ENCODE measurements around the gene BANP.
"Not testable (repeated sequence)": the region's sequence is repeated elsewhere in the genome, so short reads cannot be mapped to it uniquely, and the experiment has no call there.

BANP gene

GRCh38 chr16:88091972-88092302, 140.7 kb downstream of the BANP start:
- DNase-seq, result not testable (repeated sequence)

- not testable (repeated sequence) for DNase-seq
These were observed 141.7 kb downstream of the BANP start for GRCh38 chr16:88092791-88093555.

DNA sequence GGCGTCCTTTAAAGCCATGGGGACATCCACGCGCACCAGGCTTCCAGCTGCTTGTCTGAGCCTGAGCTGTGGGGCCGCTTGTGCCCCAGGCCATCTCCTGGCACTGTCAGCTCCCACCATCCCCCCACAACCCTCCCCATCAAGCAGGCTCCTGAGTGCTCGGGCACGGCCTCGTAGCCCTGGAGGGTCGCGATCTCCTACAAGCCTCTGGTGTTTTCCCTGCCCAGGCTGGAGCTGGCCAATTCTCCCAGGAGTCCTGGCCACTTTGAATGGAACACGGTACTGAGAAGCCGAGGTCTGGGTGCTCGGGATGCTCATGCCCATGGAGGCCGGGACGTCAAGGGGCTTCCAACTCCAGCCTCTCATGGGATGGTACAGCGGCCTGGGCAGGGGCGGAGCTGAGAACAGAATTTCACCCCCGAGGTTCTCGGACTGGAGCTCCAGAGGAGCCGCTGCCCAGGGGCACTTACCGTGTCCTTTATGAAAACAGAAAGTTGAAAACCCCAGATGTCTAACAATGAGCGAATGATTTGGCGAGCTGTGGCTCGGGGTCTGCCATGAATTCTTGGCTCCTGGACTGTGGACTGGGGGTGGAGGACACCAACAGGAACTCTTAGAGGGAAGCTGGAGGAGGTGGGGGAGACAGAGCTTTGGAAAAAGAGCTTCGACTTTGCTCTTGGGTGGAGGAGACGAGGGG, 142.5 kb downstream of the BANP start:
- not testable (repeated sequence) for DNase-seq

DNA sequence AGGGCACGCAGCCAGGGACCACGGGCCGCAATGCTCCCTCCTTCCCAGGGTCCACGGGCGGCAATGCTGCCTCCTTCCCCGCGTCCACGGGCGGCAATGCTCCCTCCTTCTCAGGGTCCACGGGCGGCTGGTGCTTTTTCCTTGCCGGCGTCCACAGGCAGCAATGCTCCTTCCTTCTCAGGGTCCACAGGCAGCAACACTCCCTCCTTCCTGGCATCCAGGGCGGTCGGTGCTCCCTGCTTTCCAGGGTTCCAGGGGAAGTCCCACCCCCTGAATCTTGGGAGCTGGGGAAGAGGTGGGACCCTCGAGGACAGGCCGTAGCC, 143.0 kb downstream of the BANP start:
- DNase-seq, result not testable (repeated sequence)

GRCh38 chr16:88094900-88095299, 143.7 kb downstream of the BANP start:
- DNase-seq, result not testable (repeated sequence)

DNA sequence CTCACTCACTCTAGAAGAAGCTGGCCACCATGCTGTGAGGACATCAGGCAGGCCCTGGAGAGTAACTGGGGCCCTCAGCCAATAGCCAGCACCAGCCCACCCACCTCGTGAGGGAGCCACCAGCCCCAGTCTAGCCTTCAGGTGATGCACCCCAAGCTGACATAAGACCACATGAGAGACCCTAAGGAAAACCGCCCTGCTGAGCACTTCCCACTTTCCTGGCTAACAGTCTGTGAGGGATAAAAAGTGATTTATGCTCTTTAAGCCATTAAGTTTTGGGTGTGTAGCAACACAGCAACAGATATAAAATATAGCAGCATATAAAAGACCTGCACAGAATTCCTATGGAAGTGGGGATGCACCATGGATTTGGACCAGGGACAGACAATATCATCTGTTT, 145.4 kb downstream of the BANP start:
- DNase-seq, result not testable (repeated sequence)

- DNase-seq, result not testable (repeated sequence)
These were observed 147.7 kb downstream of the BANP start for GRCh38 chr16:88098731-88099562.

DNA sequence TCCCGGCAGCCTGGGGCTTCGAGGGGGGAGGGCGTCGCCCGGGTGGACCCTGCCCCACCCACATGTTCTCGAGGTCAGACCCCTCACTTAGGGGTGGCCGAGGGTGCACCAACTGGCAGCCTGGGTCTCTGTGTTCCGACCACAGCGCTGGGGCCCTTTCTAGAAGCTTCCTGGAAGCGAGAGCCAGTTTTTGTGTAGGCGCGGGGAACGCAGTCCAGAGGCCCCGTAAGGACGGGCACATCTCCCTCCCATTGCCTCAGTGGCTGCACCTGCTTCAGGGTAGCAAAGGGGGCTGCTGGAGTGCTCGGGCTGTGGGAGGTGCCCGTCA, 148.3 kb downstream of the BANP start:
- DNase-seq, result no peak

DNA sequence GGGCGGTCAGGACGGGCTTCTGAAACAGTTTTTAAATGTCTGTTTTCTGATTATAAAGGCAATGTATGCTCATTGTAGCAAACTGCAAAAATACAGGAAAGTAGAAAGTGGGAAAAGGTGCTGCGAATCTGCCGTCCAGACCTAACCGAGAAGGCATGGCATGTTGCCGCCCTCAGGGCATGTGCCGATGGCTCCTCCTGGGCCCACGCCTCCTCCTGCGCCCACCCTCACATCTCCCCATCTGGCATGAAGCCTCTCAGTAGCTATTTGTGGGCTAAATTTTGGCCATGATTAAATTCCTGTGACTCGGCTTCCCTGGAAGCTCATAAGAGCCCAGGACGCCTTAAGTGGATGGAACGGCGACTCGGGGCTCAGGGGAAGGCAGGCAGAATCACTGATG, 148.7 kb downstream of the BANP start:
- DNase-seq, result not testable (repeated sequence)

DNA sequence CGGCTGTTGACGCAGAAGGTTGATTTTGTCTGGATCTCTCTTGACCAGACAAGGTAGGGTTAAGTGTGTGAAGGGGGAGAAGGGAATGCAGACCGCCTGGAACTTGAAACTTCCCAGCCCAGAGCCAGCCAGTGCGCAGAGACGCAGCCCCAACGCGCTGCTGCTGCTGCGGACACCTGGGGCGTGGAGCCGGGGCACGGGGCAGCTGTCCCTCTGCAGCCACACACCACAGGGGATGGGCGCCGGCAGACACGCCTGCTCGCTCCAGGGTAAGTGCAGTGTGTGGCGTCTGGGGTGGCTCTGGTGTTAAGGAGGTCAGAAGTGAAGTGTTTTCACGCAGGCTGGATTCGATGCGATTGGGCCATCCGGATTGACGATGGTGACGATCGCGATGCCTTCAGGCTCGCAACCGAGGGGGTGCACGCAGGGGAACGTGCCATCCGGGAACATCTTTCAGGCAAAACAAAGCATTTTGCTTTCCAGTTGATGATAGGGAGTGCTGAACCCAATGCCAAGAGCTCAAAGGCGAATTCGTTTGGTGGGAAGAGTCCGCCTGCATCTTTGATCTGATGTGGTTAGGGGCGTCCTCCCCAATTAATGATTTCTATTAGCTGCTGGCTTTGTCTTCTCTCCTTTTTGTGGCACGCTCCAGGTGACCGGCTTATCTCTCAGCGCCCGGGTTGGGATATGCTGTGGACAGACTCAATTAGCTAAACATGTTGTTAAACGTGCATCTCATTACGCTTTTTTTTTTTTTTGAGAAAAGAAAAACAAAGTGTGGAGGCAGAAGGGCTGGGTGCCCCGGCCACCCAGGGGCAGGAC, 149.8 kb downstream of the BANP start:
- not testable (repeated sequence) for DNase-seq

GRCh38 chr16:88101623-88102105, 150.4 kb downstream of the BANP start:
- not testable (repeated sequence) for DNase-seq

GRCh38 chr16:88102597-88102996, 151.4 kb downstream of the BANP start:
- no peak for DNase-seq

GRCh38 chr16:88103011-88103410, 151.8 kb downstream of the BANP start:
- DNase-seq, result no peak

DNA sequence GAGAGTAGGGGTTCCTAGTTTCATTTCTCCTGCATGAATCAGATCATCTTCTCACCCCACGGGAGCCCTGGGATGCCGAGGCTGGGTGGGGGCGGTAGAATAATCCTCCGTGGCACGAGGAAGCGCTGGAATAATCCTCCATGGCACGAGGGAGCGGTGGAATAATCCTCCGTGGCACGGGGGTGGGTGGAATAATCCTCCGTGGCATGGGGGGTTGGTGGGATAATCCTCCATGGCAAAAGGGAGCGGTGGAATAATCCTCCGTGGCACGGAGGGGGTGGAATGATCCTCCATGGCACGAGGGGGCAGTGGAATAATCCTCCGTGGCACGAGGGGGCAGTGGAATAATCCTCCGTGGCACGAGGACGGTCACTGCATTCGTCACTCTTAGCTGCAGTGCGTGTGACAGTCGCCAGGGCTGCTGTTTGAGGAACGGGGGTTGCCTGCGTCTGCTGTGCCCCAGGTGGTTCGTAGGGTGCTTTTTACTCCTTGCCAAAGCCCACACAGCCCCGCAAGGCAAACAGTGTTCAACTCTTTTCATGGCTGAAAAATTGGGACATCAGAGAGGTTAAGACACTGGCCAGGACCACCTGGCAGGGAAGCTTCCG, 152.5 kb downstream of the BANP start:
- DNase-seq, result no peak

DNA sequence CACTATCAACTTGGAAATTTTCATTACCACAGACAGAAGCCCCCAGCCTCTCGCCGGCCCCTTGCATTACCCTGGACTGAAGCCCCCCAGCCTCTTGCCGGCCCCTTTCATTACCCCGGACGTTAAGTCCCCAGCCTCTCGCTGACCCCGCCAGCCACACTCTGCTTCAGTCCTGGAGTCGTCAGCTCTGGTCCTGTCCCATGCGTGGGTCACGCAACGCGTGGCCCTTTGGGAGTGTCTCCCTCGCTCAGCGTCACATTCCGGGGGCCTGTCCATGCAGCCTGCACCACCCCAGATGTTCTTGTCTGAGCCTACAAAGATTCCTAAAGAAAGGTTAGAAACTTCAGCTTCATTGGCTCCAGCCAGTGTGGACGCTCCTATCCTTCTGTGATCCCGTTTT, 153.1 kb downstream of the BANP start:
- not testable (repeated sequence) for DNase-seq

DNA sequence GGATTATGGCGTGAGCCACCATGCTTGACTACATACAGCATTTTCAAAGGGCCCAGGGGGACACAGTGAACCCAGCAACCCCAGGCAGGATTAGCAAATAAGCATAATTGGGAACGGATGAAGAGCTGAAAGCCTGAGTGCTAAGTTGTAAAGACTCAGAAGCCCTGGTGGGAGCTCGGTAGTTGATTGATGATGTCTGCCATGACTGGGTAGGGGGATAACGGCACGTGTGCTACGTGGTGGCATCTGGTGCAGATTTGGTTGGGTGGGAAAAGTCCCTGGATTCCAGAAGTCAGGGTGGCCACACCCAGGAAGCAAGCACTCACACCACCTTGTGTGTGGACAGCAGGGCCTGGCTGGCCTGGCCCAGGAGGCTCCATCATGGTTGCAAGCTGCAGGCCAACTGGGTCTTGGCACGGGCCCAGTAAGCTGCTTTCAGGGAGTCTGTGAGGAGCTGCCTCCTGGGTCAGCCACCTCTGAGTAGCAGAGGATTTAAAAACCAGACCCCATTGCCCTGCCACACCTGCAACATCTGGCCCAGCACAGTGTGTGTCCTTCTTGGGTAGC, 154.4 kb downstream of the BANP start:
- DNase-seq, result not testable (repeated sequence)

DNA sequence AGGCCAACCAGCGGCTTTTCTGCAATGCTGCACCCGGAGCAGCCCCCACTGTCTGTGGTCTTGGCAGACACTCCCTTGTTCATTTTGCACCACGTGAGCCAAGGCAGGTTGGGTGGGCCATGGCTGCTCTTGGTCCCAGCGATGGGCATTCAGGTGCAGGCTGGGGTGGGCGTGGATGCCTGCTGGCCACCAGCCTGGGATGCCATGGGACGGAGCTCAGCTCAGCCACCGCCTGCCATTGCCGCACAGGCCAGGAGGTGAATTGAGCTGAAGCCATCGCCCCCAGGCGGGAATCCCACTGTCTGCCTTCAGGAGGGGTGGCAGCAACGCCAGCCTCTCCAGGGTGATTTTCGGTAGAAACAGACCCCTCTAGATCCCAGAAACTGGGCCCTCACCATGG, 155.3 kb downstream of the BANP start:
- not testable (repeated sequence) for DNase-seq

GRCh38 chr16:88108762-88109161, 157.5 kb downstream of the BANP start:
- no peak for DNase-seq

GRCh38 chr16:88109726-88110621, 158.7 kb downstream of the BANP start:
- not testable (repeated sequence) for DNase-seq

- not testable (repeated sequence) for DNase-seq
These were observed 159.8 kb downstream of the BANP start for GRCh38 chr16:88110875-88111494.

Data from stimulated activated naive CD4-positive, alpha-beta T cell treated with Interleukin-2 at 50 U/mL for 16 hours (primary cell).